HG02973 (cell line): ENCODE results near the gene KAZN.

ENCODE experiments used
- ATAC-seq: cut with Tn5 transposase; IDR thresholded peaks from one replicate; pipeline ENCODE4 v1.9.1; 2021; ENCODE audit warnings: moderate library complexity; ENCODE audit not compliant: unreplicated experiment

KAZN gene

DNA sequence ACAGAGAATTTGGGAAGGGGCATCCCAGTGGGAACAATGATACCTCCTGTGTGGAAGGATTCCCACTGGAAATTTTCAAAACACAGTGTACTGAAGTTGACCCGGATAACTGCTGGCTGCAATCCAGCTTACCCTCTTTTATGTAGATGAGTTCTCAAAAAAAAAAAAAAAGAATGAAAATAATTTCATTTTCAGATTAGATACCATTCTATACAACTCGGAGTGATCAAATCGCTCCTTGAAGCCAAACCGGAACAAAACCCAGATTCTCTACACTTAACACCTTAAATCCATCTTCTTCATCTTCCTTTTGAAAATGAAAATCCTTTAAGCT lies 69.1 kb downstream of the KAZN start:
- no peak for ATAC-seq

DNA sequence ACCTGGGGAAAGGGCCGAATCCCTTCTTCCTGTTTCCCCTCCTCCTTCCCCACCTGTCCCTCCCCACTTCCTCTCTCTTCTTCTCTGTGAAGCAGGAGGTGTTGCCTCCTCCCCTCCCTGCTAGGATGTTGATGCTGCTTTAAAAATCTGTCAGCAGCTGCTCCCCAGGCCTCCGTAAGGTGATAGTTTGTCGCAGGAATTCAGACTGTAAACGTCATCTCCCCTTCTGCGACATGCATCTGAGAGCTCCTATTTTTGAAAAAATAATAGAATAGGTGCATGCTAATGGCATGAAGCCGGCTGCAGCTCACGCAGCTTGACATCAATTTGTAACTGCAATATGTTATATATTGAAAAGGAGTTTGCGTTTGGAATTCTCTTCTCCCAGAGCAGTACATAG lies 70.1 kb downstream of the KAZN start:
- no peak for ATAC-seq

DNA sequence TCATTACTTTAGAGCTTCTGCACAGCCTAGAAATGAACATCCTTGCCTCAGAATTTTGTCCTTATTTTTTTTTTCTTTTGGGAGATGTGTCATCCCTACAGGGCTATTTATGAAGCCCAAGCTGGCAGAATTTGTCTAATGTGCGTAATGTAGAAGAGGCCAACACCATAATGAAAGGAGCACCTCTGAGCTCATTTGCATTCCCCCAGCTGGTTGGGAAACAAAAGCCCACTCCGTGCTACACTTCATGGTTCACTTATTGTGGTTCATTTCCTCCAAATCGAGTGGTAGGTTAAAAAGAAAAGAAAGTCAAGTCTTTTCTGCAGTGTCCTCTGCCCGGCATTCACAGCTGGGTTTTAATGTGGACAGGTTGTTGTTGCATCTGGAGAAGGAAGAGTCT lies 73.5 kb downstream of the KAZN start:
- no peak for ATAC-seq

DNA sequence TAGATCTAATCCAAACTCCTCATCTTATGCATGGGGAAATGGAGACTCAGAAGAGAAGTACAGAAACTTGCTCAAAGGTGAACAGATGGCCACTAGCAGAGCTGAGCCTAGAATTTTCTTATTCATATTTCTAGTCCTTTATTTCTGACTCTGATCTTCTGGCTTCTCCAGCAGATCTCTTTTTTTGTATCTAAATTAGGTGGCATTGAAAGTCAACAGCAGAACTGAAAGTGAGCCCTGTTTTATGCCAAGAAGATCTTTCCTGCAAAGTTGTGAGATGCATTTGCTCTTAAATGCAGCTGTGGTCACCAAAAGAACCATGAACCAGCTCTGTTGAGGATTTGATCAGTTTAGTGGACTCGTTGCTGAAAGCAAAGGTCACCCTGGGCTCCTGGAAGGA lies 75.5 kb downstream of the KAZN start:
- no peak for ATAC-seq

DNA sequence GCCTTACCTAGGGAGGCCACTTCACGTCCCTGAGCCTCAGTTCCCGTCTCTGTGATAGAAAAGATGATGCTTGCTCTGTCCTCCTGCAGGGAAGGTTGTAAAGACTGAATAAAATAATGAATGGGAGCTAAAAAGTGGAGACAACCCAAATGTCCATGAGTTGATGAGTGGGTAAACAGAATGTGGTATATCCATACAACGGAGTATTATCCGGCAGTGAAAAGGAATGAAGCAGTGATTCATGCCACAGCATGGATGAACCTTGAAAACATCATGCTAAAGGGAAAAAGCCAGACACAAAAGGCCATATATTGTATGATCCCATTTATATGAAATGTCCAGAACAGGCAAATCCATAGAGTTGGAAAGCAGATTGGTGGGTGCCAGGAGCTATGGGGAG lies 77.9 kb downstream of the KAZN start:
- ATAC-seq: no peak

DNA sequence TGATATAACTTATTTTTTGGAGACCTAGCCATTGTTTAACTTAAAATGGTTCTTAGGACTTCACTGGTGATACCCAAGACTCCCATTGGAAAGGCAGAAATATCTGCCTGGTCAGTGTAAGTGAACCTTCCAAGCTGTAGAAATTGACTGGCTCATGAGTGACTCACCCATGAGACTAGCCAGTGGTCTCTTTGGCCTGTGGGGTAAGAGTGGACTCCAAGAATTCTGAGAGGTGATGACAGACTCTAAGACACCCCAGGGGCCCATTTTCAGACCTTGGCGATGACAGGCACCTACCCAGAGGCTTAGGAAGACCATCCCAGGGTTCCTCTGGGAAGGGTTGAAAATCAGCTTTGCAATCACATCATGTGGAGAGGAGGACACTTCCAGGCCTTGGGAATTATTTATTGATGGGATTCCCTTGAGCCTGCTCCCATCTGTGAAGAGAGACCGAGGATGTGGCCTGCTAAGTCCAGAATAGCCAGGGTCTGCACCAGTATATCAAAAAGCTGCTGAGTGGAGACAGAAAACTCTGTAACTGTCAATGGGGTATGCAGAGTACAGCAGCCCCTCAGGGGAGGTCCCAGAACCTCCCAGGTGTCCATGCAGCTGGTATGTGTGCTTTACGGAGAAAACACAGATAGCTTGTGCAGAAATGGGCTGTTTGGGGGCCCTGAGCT lies 78.9 kb downstream of the KAZN start:
- no peak for ATAC-seq

DNA sequence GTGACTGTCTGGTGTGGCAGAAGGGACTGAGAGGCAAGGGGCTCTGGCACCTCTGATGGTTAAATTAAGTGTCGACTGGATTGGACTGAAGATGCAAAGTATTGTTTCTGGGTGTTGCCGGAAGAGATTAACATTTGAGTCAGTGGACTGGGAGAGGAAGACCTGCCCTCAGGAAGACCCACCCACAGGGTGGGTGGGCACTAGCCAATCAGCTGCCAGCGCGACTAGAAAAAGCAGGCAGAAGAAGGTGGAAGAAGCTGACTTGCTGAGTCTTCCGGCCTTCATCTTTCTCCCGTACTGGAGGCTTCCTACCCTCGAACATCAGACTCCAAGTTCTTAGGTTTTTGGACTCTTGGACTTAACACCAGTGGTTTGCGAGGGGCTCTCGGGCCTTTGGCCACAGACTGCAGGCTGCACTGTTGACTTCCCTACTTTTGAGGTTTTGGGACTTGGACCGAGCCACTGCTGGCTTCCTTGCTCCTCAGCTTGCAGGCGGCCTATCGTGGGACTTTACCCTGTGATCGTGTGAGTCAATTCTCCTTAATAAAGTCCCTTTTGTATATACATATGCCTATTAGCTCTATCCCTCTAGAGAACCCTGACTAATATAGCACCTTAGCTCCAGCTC lies 79.6 kb downstream of the KAZN start:
- ATAC-seq: no peak

DNA sequence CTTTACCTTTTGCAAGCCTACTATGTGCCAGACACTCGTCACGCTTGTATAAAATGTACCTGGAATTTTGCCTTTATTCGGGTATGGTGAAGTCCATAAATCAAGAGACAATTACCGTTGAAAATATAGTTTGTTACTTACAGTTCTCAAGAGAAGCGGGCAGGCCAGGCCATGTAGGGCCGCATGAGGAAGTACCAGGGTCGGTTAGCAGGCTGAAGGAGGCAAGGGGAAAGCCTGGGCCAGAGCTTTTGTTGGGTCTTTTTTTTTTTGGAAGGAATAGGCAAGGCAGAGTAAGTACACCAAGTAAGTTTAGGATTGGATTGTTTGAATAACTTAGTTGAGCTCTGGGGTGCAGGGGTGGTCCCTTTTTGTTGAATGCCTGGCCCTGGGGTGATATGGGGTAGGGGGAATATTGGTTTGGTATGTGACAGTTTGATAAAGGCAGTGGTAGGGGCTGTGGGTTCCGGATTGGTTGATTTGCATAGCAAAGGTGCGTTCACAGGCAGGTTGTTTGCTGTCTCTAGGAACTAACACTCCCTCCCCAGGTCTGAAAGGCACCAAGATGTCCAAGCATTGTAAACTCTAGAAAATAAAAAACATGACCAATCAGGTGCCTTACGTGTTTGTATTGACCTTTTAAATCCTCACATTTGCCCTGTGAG lies 80.7 kb downstream of the KAZN start:
- ATAC-seq: no peak

DNA sequence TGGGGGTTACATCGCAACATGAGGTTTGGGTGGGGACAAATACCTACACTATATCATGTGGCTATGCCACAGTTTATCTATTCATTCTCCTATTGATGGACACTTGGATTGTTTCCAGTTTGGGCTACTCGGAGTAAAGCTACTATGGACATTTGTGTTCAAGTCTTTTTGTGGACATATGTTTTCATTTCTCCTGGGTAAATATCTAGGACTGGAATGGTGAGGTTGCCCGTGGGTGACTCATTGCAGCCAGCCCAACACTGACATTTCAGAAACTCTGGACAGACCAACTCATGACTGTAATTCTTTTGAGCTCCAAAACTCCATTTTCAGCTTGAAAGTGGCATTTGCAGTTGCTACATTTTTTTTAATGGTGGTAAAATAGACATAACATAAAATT lies 82.7 kb downstream of the KAZN start:
- ATAC-seq: no peak

DNA sequence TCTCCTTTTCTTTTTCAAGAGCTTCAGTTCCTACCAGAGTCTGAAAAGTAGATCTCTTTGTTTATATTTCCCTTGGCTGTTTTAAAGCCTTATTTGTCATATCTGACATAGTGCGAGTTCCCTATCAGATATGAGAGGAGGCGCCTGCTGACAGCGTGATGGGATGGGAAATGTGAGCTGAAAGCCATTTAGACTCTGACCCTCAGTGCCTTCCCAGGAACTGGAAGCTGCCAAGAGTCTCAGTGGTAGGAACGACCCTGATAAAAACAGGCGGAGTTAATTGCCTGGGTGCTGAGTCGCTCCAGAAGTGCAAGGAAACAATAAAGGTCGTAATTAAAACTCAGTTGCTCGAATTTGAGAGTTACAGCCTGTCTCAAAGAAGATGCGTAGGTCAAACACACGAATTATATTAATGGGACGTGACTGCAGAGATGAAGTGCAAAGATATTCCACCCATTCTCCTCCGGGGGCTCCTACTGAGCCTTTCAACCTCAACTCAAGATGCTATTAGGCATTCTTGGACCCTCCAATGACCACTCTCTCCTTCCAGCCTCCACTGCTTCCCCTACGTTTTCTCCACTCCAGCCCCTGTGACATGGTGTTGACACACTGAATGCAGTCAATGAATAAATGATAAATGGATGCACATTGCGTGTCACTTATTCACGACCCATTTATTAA lies 84.6 kb downstream of the KAZN start:
- no peak for ATAC-seq

DNA sequence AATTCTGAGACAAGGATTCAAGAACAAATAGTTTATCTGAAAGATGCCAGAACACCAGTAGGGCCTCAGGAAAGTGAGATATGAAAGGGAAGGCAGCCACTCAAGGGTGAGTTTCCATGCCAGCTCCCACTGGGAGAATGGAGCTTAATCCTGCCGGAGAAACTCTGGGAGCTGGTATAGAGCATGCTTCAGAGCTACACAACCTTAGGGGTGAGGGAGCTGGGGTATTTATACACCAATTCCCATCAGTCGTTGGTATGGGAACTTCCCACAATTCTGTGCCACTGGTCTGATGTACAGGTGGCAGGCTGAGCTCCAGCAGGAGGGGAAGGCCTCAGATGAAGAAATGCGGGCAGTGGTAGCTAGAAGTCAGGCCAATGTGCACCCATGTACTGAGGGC lies 86.6 kb downstream of the KAZN start:
- no peak for ATAC-seq

DNA sequence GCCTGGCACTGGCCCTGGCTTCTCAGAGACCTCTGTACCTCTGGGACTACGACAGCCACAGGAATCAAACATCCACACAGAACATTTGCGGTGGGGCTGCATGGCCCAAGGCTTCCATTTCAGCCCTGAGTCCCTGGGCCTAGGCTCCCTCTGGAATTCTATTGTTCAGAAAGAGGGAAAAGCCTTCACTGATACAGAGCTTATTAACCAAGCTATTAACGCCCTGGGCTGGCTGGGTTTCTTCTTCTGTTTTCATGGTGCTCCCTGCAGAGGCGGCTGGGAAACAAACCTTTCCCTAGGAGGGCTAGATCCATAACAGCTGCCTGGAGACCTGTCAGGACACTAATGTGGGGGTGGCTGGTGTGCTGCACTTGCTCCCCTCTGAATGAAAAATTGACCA lies 88.2 kb downstream of the KAZN start:
- no peak for ATAC-seq

DNA sequence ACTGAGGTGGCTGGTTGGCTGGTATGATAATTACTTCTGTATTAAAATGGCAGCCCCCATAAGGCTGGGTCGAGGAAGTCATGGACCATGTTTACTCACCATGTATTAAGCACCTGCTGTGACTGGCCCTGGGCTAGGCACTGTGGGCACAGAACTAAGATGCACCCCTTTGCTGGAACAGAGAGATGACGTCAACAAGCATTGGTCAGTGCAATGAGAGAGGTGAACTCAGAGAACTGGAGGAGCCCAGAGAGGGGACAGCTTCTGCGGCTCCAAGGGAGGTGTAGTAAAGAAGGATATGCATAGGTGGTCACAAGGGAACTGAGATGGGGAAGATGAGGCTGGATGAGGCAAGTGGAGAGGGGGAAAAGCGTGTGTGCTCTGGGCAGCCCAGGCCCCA lies 88.7 kb downstream of the KAZN start:
- no peak for ATAC-seq

DNA sequence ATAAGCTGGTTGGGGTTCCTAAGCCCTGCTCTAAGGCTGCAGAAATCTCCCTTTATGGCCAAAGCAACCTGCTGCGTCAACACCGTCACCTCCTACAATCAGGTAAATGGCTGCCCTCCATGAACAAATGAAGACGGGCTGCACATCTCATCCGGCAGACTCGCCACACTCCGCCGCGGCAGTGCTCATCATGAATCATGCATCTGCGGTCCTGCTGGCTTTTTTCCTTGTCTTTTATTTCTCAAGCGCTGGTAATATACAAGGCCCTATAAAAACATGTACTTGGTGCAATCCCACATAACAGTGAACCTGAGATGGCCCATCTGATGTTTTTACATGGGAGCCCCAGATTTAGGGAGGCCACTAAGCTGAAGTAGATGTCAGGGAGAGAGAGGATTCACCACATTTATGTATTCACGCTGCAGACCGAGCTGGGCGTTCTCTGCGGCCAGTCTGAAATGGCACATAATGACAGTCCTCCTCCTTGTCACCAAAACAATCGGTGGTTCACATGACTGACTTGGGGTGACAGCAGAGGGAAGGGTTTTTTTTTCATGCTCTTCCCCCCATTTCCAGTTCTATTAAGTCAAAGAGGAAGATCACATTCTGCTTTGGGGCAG lies 91.6 kb downstream of the KAZN start:
- no peak for ATAC-seq

DNA sequence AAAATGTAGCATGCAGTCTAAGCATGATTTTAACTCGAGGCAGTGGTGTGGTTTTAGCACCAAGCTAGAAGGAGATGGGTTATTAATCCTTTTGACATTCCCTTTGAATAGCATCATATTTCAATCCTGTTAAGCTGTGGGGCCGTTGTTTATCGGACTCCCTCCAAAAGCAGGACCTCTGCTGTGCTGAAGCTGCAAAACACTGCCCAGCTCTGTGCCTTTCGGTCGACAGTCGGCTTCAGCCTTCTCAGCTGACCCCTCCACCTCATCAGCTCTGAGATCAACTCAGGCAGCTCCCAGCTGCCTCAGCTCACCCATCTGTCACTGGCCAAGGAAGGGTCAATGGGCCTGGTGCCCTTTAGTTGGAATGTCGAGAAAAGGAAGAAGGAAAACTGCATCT lies 95.5 kb downstream of the KAZN start:
- no peak for ATAC-seq

DNA sequence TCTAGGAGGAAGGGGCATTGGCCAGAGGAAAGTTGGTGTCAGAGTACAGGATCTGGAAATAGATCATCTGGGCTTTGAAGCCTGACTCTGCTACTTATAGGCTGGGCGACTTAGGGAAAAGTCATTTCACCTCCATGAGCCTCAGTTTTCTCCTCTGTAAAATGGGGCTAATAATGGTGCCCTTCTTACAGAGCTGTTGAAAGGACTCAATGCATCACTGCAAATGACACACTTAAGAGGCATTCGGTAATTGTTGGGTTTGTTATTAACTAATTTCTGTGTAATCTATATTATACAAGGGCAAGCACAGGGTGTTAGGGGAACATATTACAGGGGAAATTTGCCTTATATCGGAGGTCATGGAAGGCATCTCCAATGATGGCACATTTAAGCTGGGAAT lies 96.1 kb downstream of the KAZN start:
- ATAC-seq: no peak

DNA sequence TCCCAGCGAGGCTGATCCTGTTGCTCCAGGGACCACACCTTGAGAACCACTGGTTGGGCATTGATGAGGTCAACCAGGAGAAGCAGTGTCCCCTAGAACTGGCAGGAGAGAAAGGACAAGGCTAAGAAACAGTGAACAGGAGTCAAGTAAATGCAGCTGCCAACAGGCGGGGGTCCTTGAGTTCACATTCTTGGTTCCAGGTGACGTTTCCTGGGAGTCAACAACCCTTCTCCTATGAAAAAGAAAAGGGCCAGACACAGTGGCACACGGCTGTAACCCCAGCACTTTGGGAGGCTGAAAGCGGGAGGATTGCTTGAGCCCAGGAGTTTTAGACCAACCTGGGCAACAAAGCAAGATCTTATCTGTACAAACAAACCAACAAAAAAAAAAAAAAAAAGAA lies 98.3 kb downstream of the KAZN start:
- ATAC-seq: no peak

DNA sequence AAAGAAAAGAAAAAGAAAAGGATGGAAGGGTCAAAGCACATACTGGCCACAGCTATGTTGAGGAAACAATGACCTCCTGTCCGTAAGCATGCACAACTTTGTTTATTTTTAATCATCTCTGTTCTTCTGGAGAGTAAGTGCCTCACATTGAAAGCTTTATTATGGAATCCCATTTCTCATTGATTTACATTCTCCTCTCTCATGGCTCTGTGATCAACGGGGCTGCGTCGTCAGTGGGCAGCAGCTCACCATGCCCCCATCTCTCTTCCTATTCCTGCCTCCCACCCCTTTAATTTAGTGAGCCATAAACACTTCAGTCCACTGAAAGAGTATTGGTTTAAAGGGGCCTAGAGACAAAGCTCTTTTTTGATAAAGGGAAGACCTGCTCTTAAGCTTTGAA lies 98.9 kb downstream of the KAZN start:
- no peak for ATAC-seq

DNA sequence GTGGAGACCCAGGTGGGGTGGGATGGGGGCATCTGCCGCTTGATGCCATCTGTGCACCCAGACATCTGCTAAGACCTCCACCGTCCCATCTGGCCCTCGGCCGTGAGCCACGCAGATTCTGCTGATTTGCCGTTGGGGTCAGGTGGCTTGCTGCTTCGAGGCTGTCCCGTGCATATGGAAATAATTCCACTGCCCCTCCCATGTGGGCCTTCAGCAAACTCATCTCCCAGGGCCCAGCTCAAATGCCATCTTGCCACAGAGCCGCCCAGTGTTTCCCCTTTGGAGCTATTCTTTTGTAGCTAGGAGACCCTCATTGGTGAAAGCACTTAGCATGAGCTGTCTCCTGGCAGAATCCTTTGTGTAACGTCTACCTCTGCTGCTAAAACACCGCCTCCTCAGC lies 99.8 kb downstream of the KAZN start:
- ATAC-seq: no peak

DNA sequence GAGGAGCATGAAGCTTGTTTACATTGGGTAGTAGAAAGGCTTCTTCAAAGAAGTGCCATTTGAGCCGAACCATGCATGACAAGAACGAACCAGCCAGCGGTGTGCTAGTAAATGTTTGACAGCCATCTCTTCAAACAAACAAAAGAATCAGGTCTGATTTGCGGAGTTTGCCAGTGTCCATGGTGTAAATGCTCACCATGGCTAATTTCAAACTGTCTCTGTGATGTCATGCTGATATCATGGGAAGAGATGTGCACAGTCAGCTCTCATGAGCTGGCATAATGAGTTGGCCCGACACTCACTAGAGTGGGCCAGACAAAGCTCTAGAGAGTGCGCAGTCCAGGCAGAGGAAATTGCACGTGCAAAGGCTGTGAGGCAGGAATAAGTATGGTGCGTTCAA lies 101.1 kb downstream of the KAZN start:
- ATAC-seq: no peak

DNA sequence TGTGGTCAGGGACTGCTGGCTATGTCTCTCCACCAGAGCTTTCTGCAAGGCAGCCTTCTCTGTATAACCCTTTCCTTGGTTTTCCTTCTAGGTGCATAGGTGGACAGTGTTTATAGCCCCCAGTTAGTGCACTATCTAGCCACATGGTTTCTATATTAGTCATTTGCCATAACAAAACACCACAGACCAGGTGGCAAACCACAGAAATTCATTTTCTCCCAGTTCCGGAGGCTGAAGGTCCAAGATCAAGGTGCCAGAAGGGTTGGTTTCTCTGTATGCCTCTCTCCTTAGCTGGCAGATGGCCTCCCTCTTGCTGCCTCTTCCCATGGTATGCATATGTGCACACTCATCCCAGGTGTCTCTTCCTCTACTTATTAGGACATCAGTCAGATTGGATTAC lies 106.4 kb downstream of the KAZN start:
- no peak for ATAC-seq

DNA sequence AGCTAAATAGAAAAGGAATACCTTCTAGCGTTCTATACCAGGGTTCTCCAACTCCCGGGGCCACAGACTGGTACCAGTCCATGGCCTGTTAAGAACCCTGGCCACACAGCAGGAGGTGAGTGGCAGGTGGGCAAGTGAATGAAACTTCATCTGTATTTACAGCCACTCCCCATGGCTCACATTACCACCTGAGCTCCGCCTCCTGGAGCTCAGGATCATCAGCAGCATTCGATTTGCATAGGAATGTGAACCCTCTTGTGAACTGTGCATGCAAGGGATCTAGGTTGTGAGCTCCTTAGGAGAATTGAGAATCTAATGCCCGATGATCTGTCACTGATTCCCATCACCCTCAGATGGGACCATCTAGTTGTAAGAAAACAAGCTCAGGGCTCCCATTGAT lies 107.3 kb downstream of the KAZN start:
- ATAC-seq: no peak
